Measurements from ENCODE around the gene ALKBH8. TPM values are rescaled to one million over a fixed set of nuclear protein-coding genes. Genes with fewer than 3 reads are reported as not detected.
A peak's percentile ranks its signal among the peaks of the same experiment; 100 is the strongest.

The ALKBH8 gene
- total RNA-seq, 1 experiment from 2014 or later = 7.3 TPM

DNA sequence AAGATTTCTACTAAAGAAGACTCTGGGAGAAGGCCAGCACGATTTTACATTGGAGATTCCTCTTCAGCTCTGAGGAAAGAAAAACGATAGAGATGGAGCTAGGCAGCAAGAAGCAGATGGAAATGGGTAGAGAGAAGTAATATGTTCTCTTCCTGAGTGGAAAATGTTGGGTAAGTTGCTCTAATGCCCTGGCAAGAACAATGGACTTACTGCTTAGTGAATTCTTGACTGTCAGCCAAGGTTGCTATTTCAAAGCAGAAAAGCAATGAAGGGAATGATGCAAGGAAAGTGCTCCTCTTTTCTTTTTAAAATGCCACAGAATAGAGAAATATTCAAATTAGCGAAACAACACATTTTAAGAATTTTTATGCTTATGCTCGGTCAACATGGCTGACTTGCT, 69.5 kb downstream of the ALKBH8 start:
- H3K4me1 Mint-ChIP-seq (ENCODE audit: insufficient read depth, unreplicated experiment) = peaks cover 23% of the 10 kb centered on the region
- no peaks in the 10 kb centered on the region for H3K9me3 Mint-ChIP-seq (ENCODE audit: unreplicated experiment)
- no peaks in the 10 kb centered on the region for H3K27me3 Mint-ChIP-seq (ENCODE audit: insufficient read depth, unreplicated experiment)
- no peaks in the 10 kb centered on the region for H3K36me3 Mint-ChIP-seq (ENCODE audit: insufficient read depth, unreplicated experiment)
- H3K27ac Mint-ChIP-seq (ENCODE audit: low read depth, unreplicated experiment) = peak overlapping the region; percentile 5
- ChIA-PET CTCF (interaction anchor here (0.6 kb wide), 1 partner anchor 1292 kb away, joined by 4 read pairs; no protein-coding TSS in a partner anchor), POLR2A (interaction anchor here (0.5 to 5.4 kb wide), 4 partner anchors 8 to 340 kb away, joined by 3 to 23 read pairs (median 5); partner anchors contain the start of gene CWF19L2)
- H3K4me3 Mint-ChIP-seq (ENCODE audit: unreplicated experiment) = no peak overlapping the region
- TF ChIP-seq, protein P1, sequence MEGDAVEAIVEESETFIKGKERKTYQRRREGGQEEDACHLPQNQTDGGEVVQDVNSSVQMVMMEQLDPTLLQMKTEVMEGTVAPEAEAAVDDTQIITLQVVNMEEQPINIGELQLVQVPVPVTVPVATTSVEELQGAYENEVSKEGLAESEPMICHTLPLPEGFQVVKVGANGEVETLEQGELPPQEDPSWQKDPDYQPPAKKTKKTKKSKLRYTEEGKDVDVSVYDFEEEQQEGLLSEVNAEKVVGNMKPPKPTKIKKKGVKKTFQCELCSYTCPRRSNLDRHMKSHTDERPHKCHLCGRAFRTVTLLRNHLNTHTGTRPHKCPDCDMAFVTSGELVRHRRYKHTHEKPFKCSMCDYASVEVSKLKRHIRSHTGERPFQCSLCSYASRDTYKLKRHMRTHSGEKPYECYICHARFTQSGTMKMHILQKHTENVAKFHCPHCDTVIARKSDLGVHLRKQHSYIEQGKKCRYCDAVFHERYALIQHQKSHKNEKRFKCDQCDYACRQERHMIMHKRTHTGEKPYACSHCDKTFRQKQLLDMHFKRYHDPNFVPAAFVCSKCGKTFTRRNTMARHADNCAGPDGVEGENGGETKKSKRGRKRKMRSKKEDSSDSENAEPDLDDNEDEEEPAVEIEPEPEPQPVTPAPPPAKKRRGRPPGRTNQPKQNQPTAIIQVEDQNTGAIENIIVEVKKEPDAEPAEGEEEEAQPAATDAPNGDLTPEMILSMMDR (IDR thresholded peaks at IDR 0.05; ENCODE audit: unreplicated experiment) = no peak
- intact Hi-C loops (cut with micrococcal nuclease) = no loop called here
- no TSS peak for BruUV-seq (replicated peaks)
- DNase-seq (ENCODE audit: unreplicated experiment) = peak; percentile 57

GRCh38 chr11:107494055-107494454, 71.5 kb downstream of the ALKBH8 start:
- H3K27ac Mint-ChIP-seq (ENCODE audit: low read depth, unreplicated experiment) = no peak overlapping the region
- H3K4me3 Mint-ChIP-seq (ENCODE audit: unreplicated experiment) = no peak overlapping the region
- BruUV-seq (replicated peaks) = no TSS peak
- DNase-seq (ENCODE audit: unreplicated experiment) = no peak
- CTCF ChIA-PET = interaction anchor here (0.5 kb wide), 1 partner anchor 221 kb away, joined by 3 read pairs; no protein-coding TSS in a partner anchor
- TF ChIP-seq, protein P1 (IDR thresholded peaks at IDR 0.05; ENCODE audit: unreplicated experiment) = no peak
- intact Hi-C loops (cut with micrococcal nuclease) = no loop called here
- peaks cover 23% of the 10 kb centered on the region for H3K4me1 Mint-ChIP-seq (ENCODE audit: insufficient read depth, unreplicated experiment)
- H3K27me3 Mint-ChIP-seq (ENCODE audit: insufficient read depth, unreplicated experiment) = no peaks in the 10 kb centered on the region
- no peaks in the 10 kb centered on the region for H3K36me3 Mint-ChIP-seq (ENCODE audit: insufficient read depth, unreplicated experiment)
- H3K9me3 Mint-ChIP-seq (ENCODE audit: unreplicated experiment) = no peaks in the 10 kb centered on the region
- POLR2A ChIA-PET = interaction anchor here (1.1 to 5.4 kb wide), 2 partner anchors 13 to 36 kb away, joined by 3 to 23 read pairs; partner anchors contain the start of gene CWF19L2

- intact Hi-C loops (cut with micrococcal nuclease) = no loop called here
- H3K4me1 Mint-ChIP-seq (ENCODE audit: insufficient read depth, unreplicated experiment) = peaks cover 23% of the 10 kb centered on the region
- H3K27me3 Mint-ChIP-seq (ENCODE audit: insufficient read depth, unreplicated experiment) = no peaks in the 10 kb centered on the region
- no peak overlapping the region for H3K4me3 Mint-ChIP-seq (ENCODE audit: unreplicated experiment)
- BruUV-seq (replicated peaks) = no TSS peak
- DNase-seq (ENCODE audit: unreplicated experiment) = peak; percentile 64
- CTCF ChIA-PET = interaction anchor here (0.7 kb wide), 1 partner anchor 16 kb away, joined by 3 read pairs; no protein-coding TSS in a partner anchor
- TF ChIP-seq, protein P1 (IDR thresholded peaks at IDR 0.05; ENCODE audit: unreplicated experiment) = no peak
- no peaks in the 10 kb centered on the region for H3K9me3 Mint-ChIP-seq (ENCODE audit: unreplicated experiment)
- peak overlapping the region; percentile 59 for H3K27ac Mint-ChIP-seq (ENCODE audit: low read depth, unreplicated experiment)
- no peaks in the 10 kb centered on the region for H3K36me3 Mint-ChIP-seq (ENCODE audit: insufficient read depth, unreplicated experiment)
- POLR2A ChIA-PET = interaction anchor here (1.1 to 5.4 kb wide), 2 partner anchors 14 to 35 kb away, joined by 3 to 23 read pairs; partner anchors contain the start of gene CWF19L2
These were observed 72.4 kb downstream of the ALKBH8 start for GRCh38 chr11:107493117-107493516.

GRCh38 chr11:107490836-107491235, 74.7 kb downstream of the ALKBH8 start:
- no TSS peak for BruUV-seq (replicated peaks)
- intact Hi-C loops (cut with micrococcal nuclease) = no loop called here

More at GRCh38 chr11:107490836-107491235, 74.7 kb downstream of the ALKBH8 start:
- TF ChIP-seq, protein P1 (IDR thresholded peaks at IDR 0.05; ENCODE audit: unreplicated experiment) = no peak
- H3K27me3 Mint-ChIP-seq (ENCODE audit: insufficient read depth, unreplicated experiment) = no peaks in the 10 kb centered on the region
- peaks cover 17% of the 10 kb centered on the region for H3K4me1 Mint-ChIP-seq (ENCODE audit: insufficient read depth, unreplicated experiment)
- POLR2A ChIA-PET = no interaction called here
- H3K4me3 Mint-ChIP-seq (ENCODE audit: unreplicated experiment) = no peak overlapping the region
- H3K27ac Mint-ChIP-seq (ENCODE audit: low read depth, unreplicated experiment) = no peak overlapping the region
- no peak for DNase-seq (ENCODE audit: unreplicated experiment)
- no peaks in the 10 kb centered on the region for H3K36me3 Mint-ChIP-seq (ENCODE audit: insufficient read depth, unreplicated experiment)
- no peaks in the 10 kb centered on the region for H3K9me3 Mint-ChIP-seq (ENCODE audit: unreplicated experiment)
- CTCF ChIA-PET = interaction anchor here (0.6 kb wide), 1 partner anchor 215 kb away, joined by 4 read pairs; no protein-coding TSS in a partner anchor
